A673 (cell line): ENCODE results near the gene SERINC2. TPM values are rescaled to one million over a fixed set of nuclear protein-coding genes. Genes with fewer than 3 reads are reported as not detected.

Source experiments
- BruUV-seq: library from RNA; stranded (reverse); fragments of 400-500 nt; replicated peaks from 2 replicates; lab custom pipeline; 2021; lab: Mats Ljungman, UMichigan
- CTCF ChIA-PET: fragments of 300-600 bp; sonication (Branson Sonifier 250); formaldehyde crosslinking; loops from one replicate; lab custom pipeline; 2022; ENCODE audit warnings: antibody characterized with exemption; lab: Charles Lee
- POLR2A ChIA-PET: fragments of 300-600 bp; sonication (Branson Sonifier 250); formaldehyde crosslinking; loops from one replicate; lab custom pipeline; 2022; ENCODE audit warnings: antibody characterized with exemption; ENCODE audit not compliant: low non-redundant PET; lab: Charles Lee
- DNase-seq: peaks from one replicate; pipeline ENCODE4 v3.0.0-alpha.2; 2015; ENCODE audit warnings: low spot score
- H3K27ac ChIP-seq: fragments of 200-600 bp; sonication (generic); 2 replicates; pipeline ENCODE4 v1.5.1; 2016; ENCODE audit warnings: mixed run types, low read depth, mild to moderate bottlenecking, mixed read lengths, antibody characterized with exemption, low read length; ENCODE audit not compliant: poor library complexity, severe bottlenecking
- H3K27me3 ChIP-seq: fragments of 200-600 bp; sonication (generic); replicated peaks from 2 replicates; pipeline ENCODE4 v1.6.1; 2017; ENCODE audit warnings: mixed run types, low read depth, mild to moderate bottlenecking, mixed read lengths, antibody characterized with exemption, low read length; ENCODE audit not compliant: insufficient read depth, poor library complexity
- H3K36me3 ChIP-seq: fragments of 200-600 bp; sonication (generic); 2 replicates; pipeline ENCODE4 v1.6.1; 2016; ENCODE audit warnings: mixed run types, mild to moderate bottlenecking, mixed read lengths, antibody characterized with exemption, low read length; ENCODE audit not compliant: insufficient read depth, poor library complexity, severe bottlenecking
- H3K4me1 ChIP-seq: fragments of 200-600 bp; sonication (generic); 2 replicates; pipeline ENCODE4 v1.6.1; 2017; ENCODE audit warnings: mixed run types, mild to moderate bottlenecking, mixed read lengths, antibody characterized with exemption, low read length; ENCODE audit not compliant: insufficient read depth, poor library complexity, severe bottlenecking
- H3K4me3 ChIP-seq: fragments of 200-600 bp; sonication (generic); 2 replicates; pipeline ENCODE4 v1.5.1; 2016; ENCODE audit warnings: low read depth, mixed run types, mild to moderate bottlenecking, mixed read lengths, low read length; ENCODE audit not compliant: poor library complexity, severe bottlenecking
- H3K9me3 ChIP-seq: fragments of 200-600 bp; sonication (generic); 2 replicates; pipeline ENCODE4 v1.6.1; 2016; ENCODE audit warnings: mixed run types, low read depth, mild to moderate bottlenecking, mixed read lengths, antibody characterized with exemption, low read length; ENCODE audit not compliant: poor library complexity, severe bottlenecking
- CTCF ChIP-seq: fragments of 300-800, 200-600 bp; sonication (generic); conservative IDR thresholded peaks from 2 replicates; pipeline ENCODE4 v1.5.1; 2017; ENCODE audit warnings: low read depth, mild to moderate bottlenecking, antibody characterized with exemption, low read length, moderate library complexity, mixed read lengths
- EZH2 ChIP-seq: fragments of 200-600 bp; sonication (generic); IDR thresholded peaks from 2 replicates; pipeline ENCODE4 v1.6.1; 2017; ENCODE audit warnings: borderline replicate concordance, low read depth, mild to moderate bottlenecking, mixed read lengths, antibody characterized with exemption, low read length; ENCODE audit not compliant: poor library complexity, severe bottlenecking
- intact Hi-C: fragments of 100-400 bp; cut with micrococcal nuclease; formaldehyde crosslinking; loops from one replicate; pipeline ENCODE4 v1.10.0; 2022; ENCODE audit not compliant: unreplicated experiment
- total RNA-seq: library from RNA; stranded (reverse); gene quantifications from 2 replicates; pipeline ENCODE4 v1.2.3, GENCODE V29; 2021

Gene SERINC2
- total RNA-seq, 1 experiment from 2014 or later: 0.30 TPM

- CTCF ChIA-PET: no interaction called here
- POLR2A ChIA-PET: no interaction called here
- Histone ChIP-seq H3K27ac (no peak overlapping the region), H3K27me3 (peaks cover 4% of the 10 kb centered on the region), H3K4me3 (no peak overlapping the region), H3K36me3 (no peaks in the 10 kb centered on the region), H3K4me1 (no peaks in the 10 kb centered on the region), H3K9me3 (no peaks in the 10 kb centered on the region)
- TF ChIP-seq CTCF: no peak
- TF ChIP-seq EZH2: no peak
- no TSS peak for BruUV-seq
- DNase-seq: no peak
- intact Hi-C loops: no loop called here
Measured at GRCh38 chr1:31443673-31444072, 30.7 kb downstream of the SERINC2 start.

- no TSS peak for BruUV-seq
- CTCF ChIA-PET: no interaction called here
Measured at GRCh38 chr1:31444725-31445448, 31.9 kb downstream of the SERINC2 start.

GRCh38 chr1:31445951-31446350 is 32.9 kb downstream of the SERINC2 start:
- no peak for DNase-seq
- BruUV-seq: no TSS peak
- ChIA-PET POLR2A (no interaction called here), CTCF (no interaction called here)
- Histone ChIP-seq H3K4me3 (no peak overlapping the region), H3K4me1 (no peaks in the 10 kb centered on the region), H3K27me3 (peaks cover 5% of the 10 kb centered on the region), H3K9me3 (no peaks in the 10 kb centered on the region), H3K36me3 (no peaks in the 10 kb centered on the region), H3K27ac (no peak overlapping the region)
- TF ChIP-seq EZH2 (no peak), CTCF (no peak)
- intact Hi-C loops: no loop called here

More at GRCh38 chr1:31444725-31445448, 31.9 kb downstream of the SERINC2 start:
- no peak for DNase-seq
- Histone ChIP-seq H3K27me3 (peaks cover 5% of the 10 kb centered on the region), H3K4me1 (no peaks in the 10 kb centered on the region), H3K9me3 (no peaks in the 10 kb centered on the region), H3K4me3 (no peak overlapping the region), H3K36me3 (no peaks in the 10 kb centered on the region), H3K27ac (no peak overlapping the region)
- intact Hi-C loops: no loop called here
- TF ChIP-seq EZH2: no peak
- POLR2A ChIA-PET: no interaction called here
